22Rv1 (cell line): ENCODE results near the gene WFDC2.

Source experiments
- H3K27ac ChIP-seq: fragments of 450-650 bp; 2 replicates; pipeline ENCODE4 v1.5.1; 2017
- CTCF ChIP-seq: fragments of 450-650 bp; IDR thresholded peaks from 2 replicates; pipeline ENCODE4 v1.5.1; 2017; ENCODE audit warnings: mild to moderate bottlenecking
- ZFX ChIP-seq: fragments of 450-650 bp; IDR thresholded peaks from 2 replicates; pipeline ENCODE4 v1.6.1; 2017; ENCODE audit warnings: antibody characterized with exemption, borderline replicate concordance

WFDC2 gene

GRCh38 chr20:45452772-45453691 lies 16.5 kb upstream of the WFDC2 start:
- no peak overlapping the region for H3K27ac ChIP-seq
- TF ChIP-seq ZFX = no peak
- no peak for TF ChIP-seq CTCF

- peak; percentile 69 for TF ChIP-seq CTCF
- no peak for TF ChIP-seq ZFX
- no peak overlapping the region for H3K27ac ChIP-seq
Observed at GRCh38 chr20:45456632-45457031, 12.9 kb upstream of the WFDC2 start.

GRCh38 chr20:45459606-45460005 lies 9.9 kb upstream of the WFDC2 start:
- H3K27ac ChIP-seq = no peak overlapping the region
- TF ChIP-seq CTCF (peak; percentile 30), ZFX (no peak)

- TF ChIP-seq ZFX (no peak), CTCF (no peak)
- no peak overlapping the region for H3K27ac ChIP-seq
Observed at GRCh38 chr20:45461225-45461624, 8.3 kb upstream of the WFDC2 start.

- TF ChIP-seq ZFX (no peak), CTCF (no peak)
- H3K27ac ChIP-seq = no peak overlapping the region
Observed at GRCh38 chr20:45462711-45463509, 6.6 kb upstream of the WFDC2 start.

GRCh38 chr20:45463709-45464108 lies 5.8 kb upstream of the WFDC2 start:
- H3K27ac ChIP-seq = no peak overlapping the region
- TF ChIP-seq CTCF (no peak), ZFX (no peak)
